ENCODE results near the gene EYA3. TPM values are rescaled to one million over a fixed set of nuclear protein-coding genes. Genes with fewer than 3 reads are reported as not detected.

Gene EYA3
- total RNA-seq, 2 experiments from 2014 or later, result 5.7 to 6.4 TPM

DNA sequence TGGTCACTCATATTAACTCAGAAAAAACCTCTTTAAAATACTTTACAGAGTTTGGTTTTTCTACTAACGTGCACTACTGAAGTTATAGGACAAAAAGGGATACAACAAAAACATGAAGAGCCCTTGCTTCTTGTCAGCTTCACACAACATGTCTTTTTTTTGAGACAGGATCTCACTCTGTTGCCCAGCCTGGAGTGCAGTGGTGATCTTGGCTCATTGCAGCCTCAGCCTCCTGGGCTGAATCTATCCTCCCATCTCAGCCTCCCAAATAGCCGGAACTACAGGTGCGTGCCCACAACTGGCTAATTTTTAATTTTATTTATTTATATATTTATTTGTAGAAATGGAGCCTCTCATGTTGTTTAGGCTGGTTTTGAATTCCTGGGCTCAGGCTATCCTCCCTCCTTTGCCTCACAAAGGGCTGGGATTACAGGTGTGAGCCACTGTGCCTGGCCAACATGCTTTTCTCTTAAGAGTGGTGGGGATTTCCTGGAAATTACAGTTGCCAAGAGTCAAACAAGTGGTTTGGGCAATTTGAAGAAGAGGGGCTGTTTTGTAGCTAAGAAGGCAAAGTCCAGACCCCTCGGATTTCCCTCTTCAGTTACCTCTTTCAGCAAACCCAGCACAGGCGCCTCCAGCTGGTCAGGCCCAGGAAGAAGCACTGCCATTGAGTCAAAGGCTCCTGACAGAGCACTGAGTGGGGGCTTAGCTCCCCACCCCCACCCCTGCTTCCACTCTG is 160.0 kb downstream of the EYA3 start:
- TF ChIP-seq, protein P1, sequence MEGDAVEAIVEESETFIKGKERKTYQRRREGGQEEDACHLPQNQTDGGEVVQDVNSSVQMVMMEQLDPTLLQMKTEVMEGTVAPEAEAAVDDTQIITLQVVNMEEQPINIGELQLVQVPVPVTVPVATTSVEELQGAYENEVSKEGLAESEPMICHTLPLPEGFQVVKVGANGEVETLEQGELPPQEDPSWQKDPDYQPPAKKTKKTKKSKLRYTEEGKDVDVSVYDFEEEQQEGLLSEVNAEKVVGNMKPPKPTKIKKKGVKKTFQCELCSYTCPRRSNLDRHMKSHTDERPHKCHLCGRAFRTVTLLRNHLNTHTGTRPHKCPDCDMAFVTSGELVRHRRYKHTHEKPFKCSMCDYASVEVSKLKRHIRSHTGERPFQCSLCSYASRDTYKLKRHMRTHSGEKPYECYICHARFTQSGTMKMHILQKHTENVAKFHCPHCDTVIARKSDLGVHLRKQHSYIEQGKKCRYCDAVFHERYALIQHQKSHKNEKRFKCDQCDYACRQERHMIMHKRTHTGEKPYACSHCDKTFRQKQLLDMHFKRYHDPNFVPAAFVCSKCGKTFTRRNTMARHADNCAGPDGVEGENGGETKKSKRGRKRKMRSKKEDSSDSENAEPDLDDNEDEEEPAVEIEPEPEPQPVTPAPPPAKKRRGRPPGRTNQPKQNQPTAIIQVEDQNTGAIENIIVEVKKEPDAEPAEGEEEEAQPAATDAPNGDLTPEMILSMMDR (IDR thresholded peaks at IDR 0.05), result no peak
- H3K36me3 ChIP-seq (ENCODE audit: insufficient read depth, low read length), result no peaks in the 10 kb centered on the region
- ChIA-PET CTCF (no interaction called here), POLR2A (no interaction called here)
- H3K27ac Mint-ChIP-seq, result no peak overlapping the region
- H3K4me3 ChIP-seq (ENCODE audit: low read length), result no peak overlapping the region
- DNase-seq, result no peak
- H3K27me3 ChIP-seq (ENCODE audit: control insufficient read depth in 1 of 2, insufficient read depth in 2 of 2, low read length in 2 of 2), result no peaks in the 10 kb centered on the region
- H3K27ac ChIP-seq (ENCODE audit: low read depth in 1 of 2, low read length in 2 of 2), result no peak overlapping the region
- no peaks in the 10 kb centered on the region for H3K9me3 Mint-ChIP-seq
- no peaks in the 10 kb centered on the region for H3K4me1 ChIP-seq (ENCODE audit: insufficient read depth, low read length)
- intact Hi-C loops (cut with DNase I, micrococcal nuclease), result no loop called here
- H3K4me1 Mint-ChIP-seq (ENCODE audit: low read depth), result no peaks in the 10 kb centered on the region
- no peaks in the 10 kb centered on the region for H3K9me3 ChIP-seq (ENCODE audit: control insufficient read depth in 1 of 2, insufficient read depth in 1 of 2, low read length in 2 of 2)
- no peaks in the 10 kb centered on the region for H3K36me3 Mint-ChIP-seq (ENCODE audit: low read depth)
- peaks cover 7% of the 10 kb centered on the region for H3K27me3 Mint-ChIP-seq
- no peak overlapping the region for H3K4me3 Mint-ChIP-seq
- no peak for ATAC-seq (ENCODE audit: poor library complexity)

DNA sequence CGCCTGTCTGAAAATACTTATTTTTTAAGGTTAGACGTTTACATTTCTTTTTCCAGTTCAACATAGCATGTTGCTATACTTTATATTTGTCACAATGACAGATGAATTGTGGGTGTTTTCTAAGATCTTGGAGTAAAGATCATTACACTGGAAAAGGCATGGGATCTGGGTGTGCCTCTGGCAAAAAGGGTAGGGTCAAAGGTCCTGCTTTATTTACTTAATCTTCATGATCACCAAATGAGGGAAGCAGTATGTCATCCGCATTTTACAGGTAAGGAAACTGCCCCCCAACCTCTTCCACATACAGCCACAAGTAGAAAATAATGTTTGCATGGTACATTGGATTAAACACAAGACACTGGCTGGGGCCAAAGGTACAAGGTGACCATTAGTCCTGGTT is 166.1 kb downstream of the EYA3 start:
- ChIA-PET CTCF (no interaction called here), POLR2A (no interaction called here)
- H3K36me3 ChIP-seq (ENCODE audit: insufficient read depth, low read length), result no peaks in the 10 kb centered on the region
- no peaks in the 10 kb centered on the region for H3K4me1 ChIP-seq (ENCODE audit: insufficient read depth, low read length)
- Mint-ChIP-seq H3K27ac (no peak overlapping the region), H3K4me1 (ENCODE audit: low read depth) (no peaks in the 10 kb centered on the region), H3K36me3 (ENCODE audit: low read depth) (no peaks in the 10 kb centered on the region), H3K9me3 (no peaks in the 10 kb centered on the region), H3K4me3 (no peak overlapping the region), H3K27me3 (no peaks in the 10 kb centered on the region)
- H3K4me3 ChIP-seq (ENCODE audit: low read length), result no peak overlapping the region
- H3K9me3 ChIP-seq (ENCODE audit: control insufficient read depth in 1 of 2, insufficient read depth in 1 of 2, low read length in 2 of 2), result no peaks in the 10 kb centered on the region
- no peaks in the 10 kb centered on the region for H3K27me3 ChIP-seq (ENCODE audit: control insufficient read depth in 1 of 2, insufficient read depth in 2 of 2, low read length in 2 of 2)
- H3K27ac ChIP-seq (ENCODE audit: low read depth in 1 of 2, low read length in 2 of 2), result no peak overlapping the region
- ATAC-seq (ENCODE audit: poor library complexity) (no peak), DNase-seq (no peak)
- TF ChIP-seq, protein P1 (IDR thresholded peaks at IDR 0.05), result no peak
- intact Hi-C loops (cut with DNase I, micrococcal nuclease), result no loop called here

Other genes with a start within 250 kb of the EYA3 start
- 10 to 100 TPM; 20.2 to 21.6 TPM for gene THEMIS2, start 216.1 kb downstream of the EYA3 start, total RNA-seq
- 1 to 10 TPM; 7.0 to 7.5 TPM for gene RPA2, start 174.0 kb downstream of the EYA3 start, total RNA-seq
- gene SMPDL3B, start 153.6 kb downstream of the EYA3 start, total RNA-seq, result not detected
- 1 to 10 TPM; 5.4 to 5.5 TPM for gene XKR8, start 128.6 kb downstream of the EYA3 start, total RNA-seq
- gene PTAFR, start 88.1 kb upstream of the EYA3 start, total RNA-seq, result under 1 TPM; 0.47 to 0.53 TPM
- gene DNAJC8, start 144.4 kb upstream of the EYA3 start, total RNA-seq, result 10 to 100 TPM; 56.3 to 56.9 TPM
- gene ATP5IF1, start 147.5 kb upstream of the EYA3 start, total RNA-seq, result 10 to 100 TPM; 77.4 to 78.0 TPM
- gene SESN2, start 170.9 kb upstream of the EYA3 start, total RNA-seq, result 1 to 10 TPM; 8.8 to 9.6 TPM
- gene MED18, start 240.4 kb upstream of the EYA3 start, total RNA-seq, result 1 to 10 TPM; 1.9 to 4.8 TPM

All from CD4-positive, alpha-beta T cell (primary cell).